Stomach (tissue), 9 donors: Measurements from ENCODE around the gene CDH19. TPM values are rescaled to one million over a fixed set of nuclear protein-coding genes. Genes with fewer than 3 reads are reported as not detected.
"Not testable (repeated sequence)": the region's sequence is repeated elsewhere in the genome, so short reads cannot be mapped to it uniquely, and the experiment has no call there.

Experiments
- DNase-seq, 2 donors: peaks; one replicate each; pipeline versions ENCODE4 v3.0.0 to v3.0.0-alpha.2; 2013 to 2019
- H3K27ac ChIP-seq, 5 donors: fragments of 200-600 bp in 4 of 5; sonication (generic) in 4 of 5; one replicate each; pipeline ENCODE4 v1.5.1; 2013 to 2019; ENCODE audit warnings: mild to moderate bottlenecking in 1 of 5, moderate library complexity in 1 of 5
- H3K27me3 ChIP-seq, 3 donors: fragments of 200-600 bp; sonication (generic); one replicate each; pipeline ENCODE4 v1.5.1; 2017 to 2019; ENCODE audit warnings: mixed run types in 1 of 3
- H3K36me3 ChIP-seq, 4 donors: fragments of 200-600 bp; sonication (generic); 1 replicate in 3 of 4; 2 replicates in 1 of 4; pipeline ENCODE4 v1.5.1; 2016 to 2019
- H3K4me1 ChIP-seq, 4 donors: fragments of 200-600 bp; sonication (generic); one replicate each; pipeline ENCODE4 v1.5.1; 2016 to 2019
- H3K4me3 ChIP-seq, 4 donors: fragments of 200-600 bp; sonication (generic) in 3 of 4; one replicate each; pipeline ENCODE4 v1.5.1; 2016 to 2019; ENCODE audit warnings: mild to moderate bottlenecking in 1 of 4
- H3K9me3 ChIP-seq, 4 donors: fragments of 200-600 bp; sonication (generic); one replicate each; pipeline ENCODE4 v1.5.1; 2016 to 2019
- EP300 ChIP-seq: sonication (generic); formaldehyde crosslinking; IDR thresholded peaks from one replicate; pipeline ENCODE4 v1.6.1; 2017; ENCODE audit warnings: antibody characterized with exemption
- POLR2A ChIP-seq, 4 donors: fragments of 450-650 bp; IDR thresholded peaks; one replicate each; pipeline ENCODE4 v1.6.1; 2016; ENCODE audit warnings: antibody characterized with exemption in 4 of 4, control low read depth in 2 of 4, mild to moderate bottlenecking in 1 of 4, moderate library complexity in 1 of 4
- POLR2AphosphoS5 ChIP-seq, 3 donors: sonication (generic); formaldehyde crosslinking; IDR thresholded peaks; one replicate each; pipeline ENCODE4 v1.6.1; 2016; ENCODE audit warnings: antibody characterized with exemption in 3 of 3
- WGBS, 5 donors: extraction: QIAGEN DNeasy Blood & Tissue Kit in 3 of 5; methylation state at CpG; one replicate each; pipeline versions ENCODE4 v1.1.5 to v1.1.7; 2013 to 2018; 5-methylcytosine and 5-hydroxymethylcytosine counted together
- intact Hi-C: fragments of 100-400 bp; cut with DNase I; formaldehyde crosslinking; loops from one replicate; pipeline ENCODE4 v1.15.1; 2023; ENCODE audit warnings: low total_unique reads
- polyA plus RNA-seq, 3 donors: library from polyadenylated mRNA; stranded (reverse); fragments of 200-250 nt; gene quantifications; one replicate each; pipeline ENCODE4 v1.2.3, GENCODE V29; 2013
- total RNA-seq, 5 donors: library from RNA; depleted of rRNA; stranded (reverse); fragments of >200 nt; gene quantifications; one replicate each; pipeline versions ENCODE4 v1.1.0 to v1.2.3, GENCODE V29; 2014 to 2016
- TF ChIP-seq, protein P1 (sequence below), 7 experiments: fragments of 450-650 bp in 4 of 7; fragments of 200-600 bp in 3 of 7; sonication (generic) in 3 of 7; IDR thresholded peaks; one replicate each; pipeline ENCODE4 v1.5.1; 2016 to 2019; ENCODE audit warnings: antibody characterized with exemption in 7 of 7, control low read depth in 2 of 7, mild to moderate bottlenecking in 1 of 7
- donor health status: healthy with polysubstance abuse.
- donor health status: Bipolar disorder and iron deficiency.
- donor health status: healthy.

The CDH19 gene
- total and polyA plus RNA-seq, 8 donors = 0.92 to 52.5 (median 7.1) TPM

DNA sequence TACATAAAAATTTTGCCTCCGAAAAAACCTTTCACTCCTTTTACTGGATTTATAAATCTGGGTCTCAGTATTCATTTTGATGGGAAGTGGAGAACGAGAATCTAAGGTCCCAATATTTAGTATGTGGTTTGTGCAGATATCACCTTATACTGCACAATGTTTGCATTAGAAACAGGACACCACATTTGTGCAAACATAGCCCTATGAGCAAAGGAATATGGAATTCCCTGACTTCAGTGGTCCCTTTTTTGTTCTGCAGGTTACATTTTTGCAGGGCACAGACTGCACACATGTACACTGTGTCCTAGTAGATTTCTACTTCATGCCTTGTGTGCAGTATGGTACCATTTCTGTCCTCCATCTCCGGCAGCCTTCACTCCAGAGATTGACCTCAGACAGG, 130.0 kb downstream of the CDH19 start:
- no peak overlapping the region for H3K27ac ChIP-seq
- no peaks in the 10 kb centered on the region for H3K27me3 ChIP-seq
- intact Hi-C loops = no loop called here
- no peak for DNase-seq
- no peaks in the 10 kb centered on the region for H3K36me3 ChIP-seq
- H3K4me1 ChIP-seq = no peaks in the 10 kb centered on the region
- no peak overlapping the region for H3K4me3 ChIP-seq
- H3K9me3 ChIP-seq = peaks cover 0 to 3% (median 0%) of the 10 kb centered on the region in 4 donors
- TF ChIP-seq POLR2A (IDR thresholded peaks at IDR 0.05) = no peak
- no peak for TF ChIP-seq EP300
- no peak for TF ChIP-seq POLR2AphosphoS5 (IDR thresholded peaks at IDR 0.05)
- TF ChIP-seq, protein P1, sequence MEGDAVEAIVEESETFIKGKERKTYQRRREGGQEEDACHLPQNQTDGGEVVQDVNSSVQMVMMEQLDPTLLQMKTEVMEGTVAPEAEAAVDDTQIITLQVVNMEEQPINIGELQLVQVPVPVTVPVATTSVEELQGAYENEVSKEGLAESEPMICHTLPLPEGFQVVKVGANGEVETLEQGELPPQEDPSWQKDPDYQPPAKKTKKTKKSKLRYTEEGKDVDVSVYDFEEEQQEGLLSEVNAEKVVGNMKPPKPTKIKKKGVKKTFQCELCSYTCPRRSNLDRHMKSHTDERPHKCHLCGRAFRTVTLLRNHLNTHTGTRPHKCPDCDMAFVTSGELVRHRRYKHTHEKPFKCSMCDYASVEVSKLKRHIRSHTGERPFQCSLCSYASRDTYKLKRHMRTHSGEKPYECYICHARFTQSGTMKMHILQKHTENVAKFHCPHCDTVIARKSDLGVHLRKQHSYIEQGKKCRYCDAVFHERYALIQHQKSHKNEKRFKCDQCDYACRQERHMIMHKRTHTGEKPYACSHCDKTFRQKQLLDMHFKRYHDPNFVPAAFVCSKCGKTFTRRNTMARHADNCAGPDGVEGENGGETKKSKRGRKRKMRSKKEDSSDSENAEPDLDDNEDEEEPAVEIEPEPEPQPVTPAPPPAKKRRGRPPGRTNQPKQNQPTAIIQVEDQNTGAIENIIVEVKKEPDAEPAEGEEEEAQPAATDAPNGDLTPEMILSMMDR (IDR thresholded peaks at IDR 0.05) = no peak
- 52 to 69% (median 61%) methylated on average over 3 of the region's 3 CpGs for WGBS, 5 donors

DNA sequence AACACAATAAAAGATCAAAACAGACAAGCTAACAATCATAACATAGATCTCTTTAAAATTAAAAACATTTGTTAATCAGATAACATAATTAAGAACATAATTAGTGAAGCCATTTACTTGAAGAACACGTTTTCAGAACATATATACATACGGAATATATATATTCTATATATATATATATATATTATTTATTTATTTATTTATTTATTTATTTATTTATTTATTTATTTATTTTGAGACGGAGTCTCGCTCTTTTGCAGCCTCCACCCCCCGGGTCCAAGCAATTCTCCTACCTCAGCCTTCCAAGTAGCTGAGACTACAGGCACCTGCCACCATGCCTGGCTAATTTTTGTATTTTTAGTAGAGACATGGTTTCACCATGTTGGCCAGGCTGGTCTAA, 137.7 kb downstream of the CDH19 start:
- DNase-seq, H3K27me3 ChIP-seq, H3K4me1 ChIP-seq, H3K4me3 ChIP-seq, H3K27ac ChIP-seq, H3K9me3 ChIP-seq, intact Hi-C loops, H3K36me3 ChIP-seq: not testable (repeated sequence)
- 86 to 92% (median 88%) methylated on average over 5 of the region's 5 CpGs for WGBS, 5 donors

DNA sequence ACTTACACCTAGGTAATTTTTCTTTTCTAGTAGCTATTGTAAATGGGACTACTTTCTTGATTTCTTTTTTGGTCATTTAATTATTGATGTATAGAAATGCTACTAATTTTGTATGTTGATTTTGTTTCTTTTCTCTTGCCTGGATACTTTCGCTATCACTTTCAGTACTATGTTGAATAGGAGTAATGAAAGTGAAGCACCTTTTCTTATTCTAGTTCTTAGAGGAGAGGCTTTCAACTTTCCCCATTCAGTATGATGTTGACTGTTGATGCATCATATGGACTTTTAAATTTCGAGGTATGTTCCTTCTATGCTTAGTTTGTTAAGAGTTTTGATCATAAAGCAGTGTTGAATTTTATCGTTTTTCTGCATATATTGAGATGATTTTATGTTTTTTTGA, 142.5 kb downstream of the CDH19 start:
- Histone ChIP-seq H3K27ac (no peak overlapping the region), H3K27me3 (no peaks in the 10 kb centered on the region), H3K36me3 (no peaks in the 10 kb centered on the region), H3K9me3 (no peaks in the 10 kb centered on the region), H3K4me1 (no peaks in the 10 kb centered on the region), H3K4me3 (no peak overlapping the region)
- TF ChIP-seq POLR2AphosphoS5 (IDR thresholded peaks at IDR 0.05) = no peak
- TF ChIP-seq, protein P1 (IDR thresholded peaks at IDR 0.05) = no peak
- TF ChIP-seq EP300 = no peak
- TF ChIP-seq POLR2A (IDR thresholded peaks at IDR 0.05) = no peak
- intact Hi-C loops = no loop called here
- DNase-seq = no peak
- WGBS, 5 donors = 66 to 75% (median 71%) methylated on average over 3 of the region's 3 CpGs

DNA sequence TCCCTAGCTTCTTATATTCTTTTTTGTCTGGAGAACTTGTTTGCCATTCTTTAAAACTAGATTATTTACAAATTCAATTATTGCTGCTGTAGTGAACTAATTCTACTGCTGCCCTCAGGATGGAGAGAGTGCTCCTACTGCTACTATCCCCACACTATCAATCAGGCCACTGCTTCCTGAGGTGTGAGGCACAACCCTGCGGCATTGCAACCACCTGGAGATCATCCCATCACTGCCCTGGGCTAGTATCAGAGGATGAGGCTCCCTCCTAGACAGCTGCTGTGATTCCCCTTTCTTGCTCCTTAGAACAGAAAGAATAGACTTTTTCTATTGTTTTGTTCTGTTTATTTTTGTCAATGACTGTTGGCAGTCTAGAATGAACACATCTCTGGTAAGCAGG, 146.6 kb downstream of the CDH19 start:
- H3K27ac ChIP-seq = no peak overlapping the region
- no peak overlapping the region for H3K4me3 ChIP-seq
- TF ChIP-seq EP300 = no peak
- TF ChIP-seq, protein P1 (IDR thresholded peaks at IDR 0.05) = no peak
- no peak for TF ChIP-seq POLR2A (IDR thresholded peaks at IDR 0.05)
- TF ChIP-seq POLR2AphosphoS5 (IDR thresholded peaks at IDR 0.05) = no peak
- H3K4me1 ChIP-seq = no peaks in the 10 kb centered on the region
- WGBS, 5 donors = 55 to 65% (median 59%) methylated on average over 1 of the region's 1 CpG
- no peaks in the 10 kb centered on the region for H3K9me3 ChIP-seq
- no peaks in the 10 kb centered on the region for H3K36me3 ChIP-seq
- H3K27me3 ChIP-seq = no peaks in the 10 kb centered on the region
- DNase-seq = no peak
- intact Hi-C loops = no loop called here
